ENCODE measurements around the gene TSPY2.
"Not testable (repeated sequence)": the region's sequence is repeated elsewhere in the genome, so short reads cannot be mapped to it uniquely, and the experiment has no call there.

Gene TSPY2, protein sequence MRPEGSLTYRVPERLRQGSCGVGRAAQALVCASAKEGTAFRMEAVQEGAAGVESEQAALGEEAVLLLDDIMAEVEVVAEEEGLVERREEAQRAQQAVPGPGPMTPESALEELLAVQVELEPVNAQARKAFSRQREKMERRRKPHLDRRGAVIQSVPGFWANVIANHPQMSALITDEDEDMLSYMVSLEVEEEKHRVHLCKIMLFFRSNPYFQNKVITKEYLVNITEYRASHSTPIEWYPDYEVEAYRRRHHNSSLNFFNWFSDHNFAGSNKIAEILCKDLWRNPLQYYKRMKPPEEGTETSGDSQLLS

GRCh38 chrY:6245923-6246322 is at the start of gene TSPY2:
Gene TSPY2 (plus strand): TSS chrY:6246223. CDS start chrY:6246269, 46 bp downstream.
- DNase-seq: not testable (repeated sequence)

- DNase-seq: not testable (repeated sequence)
Measured at GRCh38 chrY:6209565-6209964, 36.5 kb upstream of the TSPY2 start.

DNA sequence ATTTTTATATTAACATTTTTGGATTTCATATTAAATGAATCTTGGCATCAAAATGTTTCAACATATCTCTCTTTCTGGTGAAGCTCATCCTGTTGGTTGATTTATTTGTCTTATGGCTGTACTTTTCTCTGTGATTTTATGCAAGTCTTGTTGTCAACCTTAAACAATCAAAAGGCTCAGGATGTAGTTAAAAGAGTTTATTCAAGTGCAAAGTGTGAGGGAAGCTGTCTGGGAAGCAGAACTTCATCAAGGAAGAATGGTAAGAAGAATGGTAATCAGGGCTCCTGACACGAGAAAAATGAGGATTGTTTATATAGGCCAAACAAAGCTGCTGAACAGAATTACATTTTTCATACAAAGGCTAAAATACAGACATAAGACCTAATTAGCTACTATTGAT is 29.0 kb upstream of the TSPY2 start:
- not testable (repeated sequence) for DNase-seq

- DNase-seq: not testable (repeated sequence)
Measured at GRCh38 chrY:6269839-6270238, 23.8 kb downstream of the TSPY2 start.
